HepG2 (cell line): ENCODE data around the gene BAG5. TPM values are rescaled to one million over a fixed set of nuclear protein-coding genes. Genes with fewer than 3 reads are reported as not detected.

Source experiments
- ATAC-seq: fragments of 200-7000 bp; cut with Tn5 transposase; 3 replicates; pipeline ENCODE4 v1.9.1; 2020; ENCODE audit warnings: mild to moderate bottlenecking, moderate library complexity
- BruUV-seq: library from RNA; stranded (reverse); fragments of 400-500 nt; replicated peaks from 2 replicates; lab custom pipeline; 2021; lab: Mats Ljungman, UMichigan
- CTCF ChIA-PET: fragments of 300-600 bp; formaldehyde crosslinking; extraction: SDS; loops from one replicate; lab custom pipeline; 2021; ENCODE audit warnings: low total read pairs, inconsistent platforms, low intra/inter-chr PET ratio; lab: Yijun Ruan, JAX
- POLR2A ChIA-PET: fragments of 350-600 bp; sonication (Branson Sonifier 250); formaldehyde crosslinking; loops from one replicate; lab custom pipeline; 2020; ENCODE audit warnings: antibody characterized with exemption, inconsistent platforms; lab: Yijun Ruan, JAX
- DNase-seq: peaks from one replicate; pipeline ENCODE4 v3.0.0-alpha.2; 2015; ENCODE audit warnings: low spot score
- FAIRE-seq: peaks from 3 replicates; lab custom pipeline; 2011; peaks lifted over from hg19 to GRCh38; lab: Jason Lieb, UNC
- H2AFZ ChIP-seq: one replicate; pipeline ENCODE4 v1.6.1; 2011; ENCODE audit warnings: low read length, inconsistent platforms
- H3K27ac ChIP-seq: fragments of 300-600 bp; 3 replicates; pipeline ENCODE4 v1.8.0; 2011; ENCODE audit warnings: mixed run types, mild to moderate bottlenecking, mixed read lengths, low read length, inconsistent platforms; ENCODE audit not compliant: insufficient read depth; ENCODE audit errors: extremely low read length
- H3K27me3 ChIP-seq, 2 experiments: fragments of 200-600 bp in 1 of 2; 2 replicates in 1 of 2; 3 replicates in 1 of 2; pipeline versions ENCODE4 v1.6.0 to v1.8.0; 2011; ENCODE audit warnings: low read length in 2 of 2, mild to moderate bottlenecking in 2 of 2, moderate library complexity in 2 of 2, inconsistent platforms in 1 of 2; ENCODE audit not compliant: insufficient read depth in 2 of 2, control insufficient read depth in 1 of 2
- H3K36me3 ChIP-seq, 2 experiments: fragments of 200-600 bp in 1 of 2; replicated peaks in 1 of 2; 2 replicates in 1 of 2; 3 replicates in 1 of 2; pipeline versions ENCODE4 v1.5.1 to v1.8.0; 2011; ENCODE audit warnings: low read length in 2 of 2, inconsistent platforms in 1 of 2; ENCODE audit not compliant: insufficient read depth in 2 of 2, control insufficient read depth in 1 of 2
- H3K4me1 ChIP-seq: 2 replicates; pipeline ENCODE4 v1.5.1; 2012; ENCODE audit warnings: low read length, inconsistent platforms; ENCODE audit not compliant: insufficient read depth
- H3K4me2 ChIP-seq: 2 replicates; pipeline ENCODE4 v1.6.0; 2011; ENCODE audit warnings: low read depth, low read length, inconsistent platforms
- H3K4me3 ChIP-seq, 3 experiments: fragments of 200-600 bp in 1 of 3; sonication (generic), shearing (Covaris generic) in 1 of 3; replicated peaks in 1 of 3; 2 replicates each; pipeline ENCODE4 v1.5.1; 2011 to 2016; ENCODE audit warnings: low read length in 3 of 3, inconsistent platforms in 2 of 3, low read depth in 2 of 3, mild to moderate bottlenecking in 2 of 3, control low read depth in 1 of 3, mixed read lengths in 1 of 3; ENCODE audit not compliant: insufficient read depth in 1 of 3
- H3K79me2 ChIP-seq: one replicate; pipeline ENCODE4 v1.6.1; 2011; ENCODE audit warnings: low read length, inconsistent platforms; ENCODE audit not compliant: insufficient read depth
- H3K9ac ChIP-seq: 2 replicates; pipeline ENCODE4 v1.6.0; 2011; ENCODE audit warnings: mild to moderate bottlenecking, low read depth, low read length, inconsistent platforms; ENCODE audit not compliant: insufficient read depth
- H3K9me3 ChIP-seq: 2 replicates; pipeline ENCODE4 v1.5.1; 2012; ENCODE audit warnings: mild to moderate bottlenecking, low read length
- H4K20me1 ChIP-seq: 2 replicates; pipeline ENCODE4 v1.6.0; 2011; ENCODE audit warnings: inconsistent platforms, mild to moderate bottlenecking, low read length, moderate library complexity; ENCODE audit not compliant: insufficient read depth
- AGO2 ChIP-seq: fragments of 200-400 bp; formaldehyde crosslinking; optimal IDR thresholded peaks from 2 replicates; pipeline ENCODE3; 2017; ENCODE audit warnings: mild to moderate bottlenecking, low read depth, low read length, moderate library complexity
- IRF1 ChIP-seq: sonication (generic); formaldehyde crosslinking; IDR thresholded peaks from 2 replicates; pipeline ENCODE4 v1.4.0; 2020; ENCODE audit warnings: low read depth, mild to moderate bottlenecking, missing genetic modification reagents
- MNT ChIP-seq: fragments of 450-650 bp; IDR thresholded peaks from 2 replicates; pipeline ENCODE4 v1.6.1; 2016
- ZBTB7A ChIP-seq: sonication (generic); formaldehyde crosslinking; IDR thresholded peaks from 2 replicates; pipeline ENCODE4 v1.8.0; 2022; ENCODE audit warnings: mild to moderate bottlenecking, missing genetic modification reagents
- ZNF260 ChIP-seq: sonication (generic); formaldehyde crosslinking; IDR thresholded peaks from 2 replicates; pipeline ENCODE4 v1.4.0; 2020; ENCODE audit warnings: missing genetic modification reagents, low read depth, mild to moderate bottlenecking, borderline replicate concordance
- WGBS: methylation state at CpG from one replicate; pipeline ENCODE4 v1.1.6; 2017; ENCODE audit warnings: low lambda C conversion rate; 5-methylcytosine and 5-hydroxymethylcytosine counted together
- in situ Hi-C: cut with HindIII; loops from 2 replicates; pipeline ENCODE4 v1.10.0; 2017; ENCODE audit warnings: low pct_unique_long_range_greater_than_20kb; ENCODE audit not compliant: extremely low pct_ligation_motif_present
- intact Hi-C: fragments of 100-400 bp; cut with micrococcal nuclease; formaldehyde crosslinking; loops from one replicate; pipeline ENCODE4 v1.10.0; 2022; ENCODE audit not compliant: unreplicated experiment
- polyA plus RNA-seq, 8 experiments: library from polyadenylated mRNA; depleted of rRNA in 3 of 8; stranded (reverse) in 7 of 8; unstranded in 1 of 8; fragments of >200 nt; fragmentation: Illumina TruSeq in 4 of 8; extraction: Trizol in 4 of 8; gene quantifications; 2 replicates each; pipeline versions ENCODE4 v1.2.1 to v1.2.3, GENCODE V29; 2011 to 2016; ENCODE audit warnings: low read depth in 4 of 8, missing spikeins in 1 of 8, mixed read lengths in 1 of 8; ENCODE audit not compliant: insufficient read depth in 1 of 8
- total RNA-seq, 5 experiments: library from RNA; depleted of rRNA; stranded (reverse); fragments of >200 nt; fragmentation: Illumina TruSeq; extraction: Trizol; gene quantifications; 2 replicates each; pipeline ENCODE4 v1.2.3, GENCODE V29; 2016; ENCODE audit warnings: low read depth in 1 of 5

Gene BAG5
- total and polyA plus RNA-seq, 2 of the 13 experiments (the other 11 are each of a cell fraction or from before 2014, with no cell fraction given): 3.5 to 21.0 TPM

- ChIA-PET POLR2A (interaction anchor here (1.3 kb wide), 1 partner anchor 17 kb away, joined by 4 read pairs; no protein-coding TSS in a partner anchor), CTCF (interaction anchor here (2.4 to 2.8 kb wide), 2 partner anchors 27 to 45 kb away, joined by 31 to 38 read pairs; no protein-coding TSS in a partner anchor)
- Histone ChIP-seq H3K36me3 (no peaks in the 10 kb centered on the region), H4K20me1 (no peaks in the 10 kb centered on the region), H3K27me3 (peaks cover 2 to 14% of the 10 kb centered on the region in 2 experiments; a peak in 2 of 5 replicates), H3K9ac (no peak overlapping the region), H2AFZ (no peak overlapping the region), H3K79me2 (no peaks in the 10 kb centered on the region), H3K4me2 (no peak overlapping the region), H3K4me3 (no peak overlapping the region), H3K4me1 (peaks cover 49% of the 10 kb centered on the region), H3K27ac (no peak overlapping the region), H3K9me3 (no peaks in the 10 kb centered on the region)
- ATAC-seq: no peak
- in situ Hi-C loops (loop anchor here (5.0 kb wide), 1 partner anchor 43 kb away; no protein-coding TSS in a partner anchor), intact Hi-C loops (no loop called here)
- BruUV-seq: no TSS peak
- WGBS: 64% methylated on average over 9 of the region's 29 CpGs
- FAIRE-seq: no peak
- no peak for TF ChIP-seq IRF1
- TF ChIP-seq AGO2: peak; percentile 33
- no peak for DNase-seq
Measured at GRCh38 chr14:103545219-103545914, 17.1 kb downstream of the BAG5 start.

DNA sequence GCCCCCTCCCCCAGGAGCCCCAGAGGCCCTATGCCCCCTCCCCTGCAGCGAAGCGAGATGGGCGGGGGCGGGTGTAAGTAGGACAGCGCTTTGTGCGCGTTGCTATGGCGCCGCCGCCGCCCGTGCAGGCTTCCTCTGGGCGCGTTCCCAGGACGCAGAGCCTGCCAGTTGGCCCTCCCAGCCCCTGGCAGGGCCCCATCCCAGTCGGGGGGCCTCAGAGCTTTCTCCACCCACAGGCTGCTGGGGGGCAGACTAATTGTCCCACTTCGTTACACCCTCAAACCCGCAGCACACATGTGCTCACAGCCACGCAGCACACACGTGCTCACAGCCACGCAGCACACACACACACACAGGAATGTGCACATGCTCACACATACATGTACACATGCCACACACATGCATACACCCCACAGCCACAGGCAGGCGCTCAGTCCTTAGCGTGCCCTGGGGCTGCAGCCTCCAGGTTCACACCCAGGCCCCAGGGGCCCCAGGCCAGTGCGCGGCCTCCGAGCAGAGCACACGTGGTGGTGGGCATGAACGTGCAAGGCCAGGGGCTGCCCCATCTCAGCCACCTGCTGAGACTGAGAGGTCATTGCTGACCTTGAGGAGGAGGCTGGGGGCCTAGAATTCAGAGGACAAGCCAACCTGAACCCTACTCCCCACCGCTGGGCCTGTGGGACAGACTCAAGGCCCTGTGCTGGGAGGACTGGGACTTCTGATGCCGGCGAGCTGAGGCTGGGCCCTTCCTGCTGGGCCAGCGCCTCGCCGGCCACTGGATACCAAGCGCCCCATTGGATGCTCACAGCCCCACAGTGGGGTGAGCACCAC lies 17.9 kb downstream of the BAG5 start:
- intact Hi-C loops (no loop called here), in situ Hi-C loops (loop anchor here (5.0 kb wide), 1 partner anchor 42 kb away; no protein-coding TSS in a partner anchor)
- CTCF ChIA-PET: interaction anchor here (2.8 kb wide), 1 partner anchor 26 kb away, joined by 38 read pairs; no protein-coding TSS in a partner anchor
- no TSS peak for BruUV-seq
- 90% methylated on average over 12 of the region's 35 CpGs for WGBS
- Histone ChIP-seq H3K36me3 (no peaks in the 10 kb centered on the region), H3K4me3 (no peak overlapping the region), H3K9me3 (no peaks in the 10 kb centered on the region), H3K9ac (no peak overlapping the region), H3K4me1 (peaks cover 46% of the 10 kb centered on the region), H4K20me1 (no peaks in the 10 kb centered on the region), H3K4me2 (no peak overlapping the region), H3K27me3 (peaks cover 2 to 19% of the 10 kb centered on the region in 2 experiments; a peak in 2 of 5 replicates), H2AFZ (no peak overlapping the region), H3K27ac (no peak overlapping the region), H3K79me2 (no peaks in the 10 kb centered on the region)
- ATAC-seq: no peak
- POLR2A ChIA-PET: interaction anchor here (1.3 kb wide), 1 partner anchor 17 kb away, joined by 4 read pairs; no protein-coding TSS in a partner anchor
- no peak for DNase-seq
- no peak for TF ChIP-seq ZBTB7A (CRISPR knock-in tag)
- TF ChIP-seq ZNF260 (CRISPR knock-in tag): no peak
- peak; percentile 78 for TF ChIP-seq MNT
- FAIRE-seq: no peak
